WTC11 (cell line): Measurements from ENCODE around the gene XPR1. TPM values are rescaled to one million over a fixed set of nuclear protein-coding genes. Genes with fewer than 3 reads are reported as not detected.

Experiments
- ATAC-seq: fragments of 200-7000 bp; cut with Tn5 transposase; 2 replicates; pipeline ENCODE4 v1.10.0; 2021; ENCODE audit warnings: mild to moderate bottlenecking, moderate library complexity
- CTCF ChIA-PET: fragments of 300-600 bp; sonication (Branson Sonifier 250); formaldehyde crosslinking; loops from one replicate; lab custom pipeline; 2021; ENCODE audit warnings: antibody characterized with exemption; lab: Charles Lee
- POLR2A ChIA-PET: fragments of 350-600 bp; sonication (Branson Sonifier 250); formaldehyde crosslinking; loops from one replicate; lab custom pipeline; 2021; ENCODE audit warnings: antibody characterized with exemption; lab: Charles Lee
- DNase-seq: peaks from one replicate; pipeline ENCODE4 v3.0.0; 2021; ENCODE audit warnings: low spot score
- H3K27ac Mint-ChIP-seq: 2 replicates; pipeline ENCODE4 v1.8.0; 2021; ENCODE audit warnings: mixed read lengths
- H3K27me3 Mint-ChIP-seq: 2 replicates; pipeline ENCODE4 v1.8.0; 2021; ENCODE audit warnings: low read depth, mild to moderate bottlenecking, moderate library complexity, mixed read lengths
- H3K36me3 Mint-ChIP-seq: 2 replicates; pipeline ENCODE4 v1.8.0; 2021; ENCODE audit warnings: mixed read lengths
- H3K4me1 Mint-ChIP-seq: 2 replicates; pipeline ENCODE4 v1.8.0; 2022; ENCODE audit warnings: mixed read lengths
- H3K4me3 Mint-ChIP-seq: 2 replicates; pipeline ENCODE4 v1.8.0; 2021; ENCODE audit warnings: mild to moderate bottlenecking, moderate library complexity, mixed read lengths
- H3K9me3 Mint-ChIP-seq: 2 replicates; pipeline ENCODE4 v1.8.0; 2021; ENCODE audit warnings: mixed read lengths
- ATF6 ChIP-seq: sonication (generic); formaldehyde crosslinking; IDR thresholded peaks from 2 replicates; pipeline ENCODE4 v1.8.1; 2023; ENCODE audit warnings: mild to moderate bottlenecking, missing genetic modification reagents
- CREB1 ChIP-seq: sonication (generic); formaldehyde crosslinking; IDR thresholded peaks from 2 replicates; pipeline ENCODE4 v1.8.0; 2023; ENCODE audit warnings: mild to moderate bottlenecking, missing genetic modification reagents
- E2F5 ChIP-seq: sonication (generic); formaldehyde crosslinking; IDR thresholded peaks from 2 replicates; pipeline ENCODE4 v1.8.1; 2022; ENCODE audit warnings: mild to moderate bottlenecking, moderate library complexity, missing genetic modification reagents
- EMX1 ChIP-seq: fragments of 250-450 bp; sonication (Bioruptor Pico); IDR thresholded peaks from 2 replicates; pipeline ENCODE4 v1.8.0; 2021; ENCODE audit warnings: mild to moderate bottlenecking
- FOXK1 ChIP-seq: sonication (generic); formaldehyde crosslinking; IDR thresholded peaks from 2 replicates; pipeline ENCODE4 v1.8.0; 2022; ENCODE audit warnings: mild to moderate bottlenecking, moderate library complexity, missing genetic modification reagents
- FOXP1 ChIP-seq: sonication (generic); formaldehyde crosslinking; IDR thresholded peaks from 2 replicates; pipeline ENCODE4 v1.8.0; 2022; ENCODE audit warnings: missing genetic modification reagents, mild to moderate bottlenecking, moderate library complexity, borderline replicate concordance
- FOXP4 ChIP-seq: sonication (generic); formaldehyde crosslinking; IDR thresholded peaks from 2 replicates; pipeline ENCODE4 v1.8.0; 2022; ENCODE audit warnings: mild to moderate bottlenecking, missing genetic modification reagents
- HMGA2 ChIP-seq: fragments of 250-450 bp; sonication (Bioruptor Pico); IDR thresholded peaks from 2 replicates; pipeline ENCODE4 v1.4.0; 2021; ENCODE audit warnings: mild to moderate bottlenecking, moderate library complexity
- MAX ChIP-seq: sonication (generic); formaldehyde crosslinking; IDR thresholded peaks from 2 replicates; pipeline ENCODE4 v1.8.0; 2022; ENCODE audit warnings: mild to moderate bottlenecking, missing genetic modification reagents
- RORB ChIP-seq: fragments of 250-450 bp; sonication (Bioruptor Pico); IDR thresholded peaks from 2 replicates; pipeline ENCODE4 v1.9.0; 2021; ENCODE audit warnings: mild to moderate bottlenecking
- SOX15 ChIP-seq: fragments of 250-450 bp; sonication (Bioruptor Pico); IDR thresholded peaks from 2 replicates; pipeline ENCODE4 v1.9.0; 2021; ENCODE audit warnings: mild to moderate bottlenecking
- TP53 ChIP-seq: sonication (generic); formaldehyde crosslinking; IDR thresholded peaks from 2 replicates; pipeline ENCODE4 v1.8.1; 2023; ENCODE audit warnings: mild to moderate bottlenecking, missing genetic modification reagents
- ZBTB21 ChIP-seq: sonication (generic); formaldehyde crosslinking; IDR thresholded peaks from 2 replicates; pipeline ENCODE4 v1.8.1; 2023; ENCODE audit warnings: mild to moderate bottlenecking, missing genetic modification reagents, borderline replicate concordance
- ZBTB43 ChIP-seq: sonication (generic); formaldehyde crosslinking; IDR thresholded peaks from 2 replicates; pipeline ENCODE4 v1.8.1; 2023; ENCODE audit warnings: mild to moderate bottlenecking, missing genetic modification reagents
- ZNF232 ChIP-seq: sonication (generic); formaldehyde crosslinking; IDR thresholded peaks from 2 replicates; pipeline ENCODE4 v1.8.0; 2022; ENCODE audit warnings: mild to moderate bottlenecking, missing genetic modification reagents
- ZNF396 ChIP-seq: fragments of 250-450 bp; sonication (Bioruptor Pico); IDR thresholded peaks from 2 replicates; pipeline ENCODE4 v1.8.0; 2021; ENCODE audit warnings: mild to moderate bottlenecking, moderate library complexity, borderline replicate concordance
- total RNA-seq: library from RNA; stranded (reverse); gene quantifications from 3 replicates; pipeline ENCODE4 v1.2.3, GENCODE V29; 2021
- TF ChIP-seq, protein P1 (sequence below): fragments of 250-450 bp; sonication (Bioruptor Pico); conservative IDR thresholded peaks from 2 replicates; pipeline ENCODE4 v1.9.0; 2021; ENCODE audit warnings: mild to moderate bottlenecking
- TF ChIP-seq, protein P2 (sequence below): sonication (generic); formaldehyde crosslinking; IDR thresholded peaks from 2 replicates; pipeline ENCODE4 v1.8.1; 2022; ENCODE audit warnings: missing genetic modification reagents, borderline replicate concordance

XPR1 gene
- total RNA-seq, 1 experiment from 2014 or later: 34.6 TPM

DNA sequence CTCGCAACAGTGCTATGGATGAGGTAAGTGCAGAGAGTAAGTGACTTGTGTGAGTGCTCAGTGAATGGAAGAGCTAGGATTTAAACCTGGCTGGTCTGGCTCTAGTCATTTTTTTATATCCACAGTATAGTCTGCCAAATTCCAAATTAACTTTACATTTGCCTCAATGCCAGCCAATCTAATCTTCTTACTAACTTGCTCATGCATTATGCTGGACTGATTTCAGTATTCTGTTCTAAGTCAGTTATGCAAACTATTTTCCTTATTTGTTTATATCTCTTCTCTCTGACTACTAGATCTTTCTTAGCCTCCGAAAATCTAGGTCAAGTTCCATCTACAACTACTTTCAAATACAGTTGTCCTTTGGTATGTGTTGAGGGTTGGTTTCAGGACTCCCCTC is 133.3 kb downstream of the XPR1 start (continued):
- TF ChIP-seq E2F5 (CRISPR knock-in tag) (no peak), ATF6 (CRISPR knock-in tag) (no peak), CREB1 (CRISPR knock-in tag) (no peak)

GRCh38 chr1:180769889-180770288 is 138.1 kb downstream of the XPR1 start:
- H3K9me3 Mint-ChIP-seq: peaks cover 8% of the 10 kb centered on the region
- ChIA-PET CTCF (no interaction called here), POLR2A (no interaction called here)
- DNase-seq (no peak), ATAC-seq (no peak)
- no peaks in the 10 kb centered on the region for H3K36me3 Mint-ChIP-seq
- no peaks in the 10 kb centered on the region for H3K4me1 Mint-ChIP-seq
- no peaks in the 10 kb centered on the region for H3K27me3 Mint-ChIP-seq
- H3K4me3 Mint-ChIP-seq: no peak overlapping the region
- TF ChIP-seq EMX1 (CRISPR knock-in tag) (no peak), ZNF232 (CRISPR knock-in tag) (no peak), E2F5 (CRISPR knock-in tag) (no peak), ZBTB43 (no peak), RORB (CRISPR knock-in tag) (no peak), CREB1 (CRISPR knock-in tag) (no peak), SOX15 (CRISPR knock-in tag) (no peak), HMGA2 (no peak), TP53 (CRISPR knock-in tag) (no peak), ATF6 (CRISPR knock-in tag) (no peak), MAX (CRISPR knock-in tag) (no peak), ZNF396 (CRISPR knock-in tag) (no peak), FOXK1 (CRISPR knock-in tag) (no peak), ZBTB21 (CRISPR knock-in tag) (no peak), FOXP1 (CRISPR knock-in tag) (no peak), FOXP4 (CRISPR knock-in tag) (no peak)
- TF ChIP-seq, protein P1, sequence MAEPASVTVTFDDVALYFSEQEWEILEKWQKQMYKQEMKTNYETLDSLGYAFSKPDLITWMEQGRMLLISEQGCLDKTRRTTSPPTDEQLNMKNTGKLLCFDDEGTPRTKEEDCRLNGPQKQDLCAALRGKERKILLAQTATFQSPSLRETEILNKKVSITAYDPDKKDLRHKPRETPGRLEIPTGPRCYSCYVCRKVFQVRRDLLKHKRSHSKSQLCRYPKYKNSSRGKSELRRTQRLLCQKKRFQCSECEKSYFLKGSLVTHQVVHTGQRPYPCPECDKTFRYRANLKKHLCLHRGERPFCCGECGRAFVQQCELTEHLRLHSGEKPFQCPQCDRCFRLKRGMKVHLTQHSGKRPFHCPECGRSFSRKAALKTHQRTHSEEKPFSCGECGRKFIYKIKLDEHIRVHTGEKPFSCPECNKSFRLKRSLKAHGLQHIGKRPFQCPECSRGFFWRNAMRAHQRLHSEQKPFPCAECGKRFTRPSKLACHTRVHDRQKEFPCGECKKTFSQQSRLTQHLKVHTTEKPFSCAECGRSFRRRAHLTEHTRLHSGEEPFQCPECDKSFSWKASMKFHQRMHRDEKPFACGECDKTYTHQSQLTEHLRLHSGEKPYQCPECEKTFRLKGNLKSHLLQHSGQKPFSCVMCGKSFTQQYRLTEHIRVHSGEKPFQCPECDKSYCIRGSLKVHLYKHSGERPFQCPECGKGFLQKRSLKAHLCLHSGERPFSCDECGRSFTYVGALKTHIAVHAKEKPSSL: no peak
- TF ChIP-seq, protein P2, sequence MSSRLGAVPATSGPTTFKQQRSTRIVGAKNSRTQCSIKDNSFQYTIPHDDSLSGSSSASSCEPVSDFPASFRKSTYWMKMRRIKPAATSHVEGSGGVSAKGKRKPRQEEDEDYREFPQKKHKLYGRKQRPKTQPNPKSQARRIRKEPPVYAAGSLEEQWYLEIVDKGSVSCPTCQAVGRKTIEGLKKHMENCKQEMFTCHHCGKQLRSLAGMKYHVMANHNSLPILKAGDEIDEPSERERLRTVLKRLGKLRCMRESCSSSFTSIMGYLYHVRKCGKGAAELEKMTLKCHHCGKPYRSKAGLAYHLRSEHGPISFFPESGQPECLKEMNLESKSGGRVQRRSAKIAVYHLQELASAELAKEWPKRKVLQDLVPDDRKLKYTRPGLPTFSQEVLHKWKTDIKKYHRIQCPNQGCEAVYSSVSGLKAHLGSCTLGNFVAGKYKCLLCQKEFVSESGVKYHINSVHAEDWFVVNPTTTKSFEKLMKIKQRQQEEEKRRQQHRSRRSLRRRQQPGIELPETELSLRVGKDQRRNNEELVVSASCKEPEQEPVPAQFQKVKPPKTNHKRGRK (CRISPR knock-in tag): no peak
- H3K27ac Mint-ChIP-seq: no peak overlapping the region
